Activated T-helper 17 cell treated with anti-CD3 and anti-CD28 coated beads, Interleukin-2, amount 50 U/mL, for 72 hours (primary cell): ENCODE measurements around the gene P2RY8. TPM values are rescaled to one million over a fixed set of nuclear protein-coding genes. Genes with fewer than 3 reads are reported as not detected.

ENCODE experiments used
- ATAC-seq: fragments of 150-1000 bp; cut with Tn5 transposase; replicated peaks from 2 replicates; pipeline ENCODE4 v1.10.0; 2021; ENCODE audit warnings: mild to moderate bottlenecking, moderate library complexity
- H3K27ac Mint-ChIP-seq: one replicate; pipeline ENCODE4 v1.8.0; 2022; ENCODE audit warnings: mixed read lengths
- H3K27me3 Mint-ChIP-seq: one replicate; pipeline ENCODE4 v1.8.0; 2022; ENCODE audit warnings: mixed read lengths
- H3K36me3 Mint-ChIP-seq: one replicate; pipeline ENCODE4 v1.8.0; 2022; ENCODE audit warnings: low read depth, mild to moderate bottlenecking, mixed read lengths
- H3K4me1 Mint-ChIP-seq: one replicate; pipeline ENCODE4 v1.8.0; 2022; ENCODE audit warnings: mixed read lengths
- H3K4me3 Mint-ChIP-seq: one replicate; pipeline ENCODE4 v1.8.0; 2022; ENCODE audit warnings: mild to moderate bottlenecking, mixed read lengths
- H3K9me3 Mint-ChIP-seq: one replicate; pipeline ENCODE4 v1.8.0; 2022; ENCODE audit warnings: mixed read lengths
- total RNA-seq, 2 donors: library from RNA; stranded (reverse); gene quantifications; one replicate each; pipeline ENCODE4 v1.2.3, GENCODE V29; 2022

The P2RY8 gene
- total RNA-seq, 2 donors from 2014 or later: 89.0 to 105 TPM

DNA sequence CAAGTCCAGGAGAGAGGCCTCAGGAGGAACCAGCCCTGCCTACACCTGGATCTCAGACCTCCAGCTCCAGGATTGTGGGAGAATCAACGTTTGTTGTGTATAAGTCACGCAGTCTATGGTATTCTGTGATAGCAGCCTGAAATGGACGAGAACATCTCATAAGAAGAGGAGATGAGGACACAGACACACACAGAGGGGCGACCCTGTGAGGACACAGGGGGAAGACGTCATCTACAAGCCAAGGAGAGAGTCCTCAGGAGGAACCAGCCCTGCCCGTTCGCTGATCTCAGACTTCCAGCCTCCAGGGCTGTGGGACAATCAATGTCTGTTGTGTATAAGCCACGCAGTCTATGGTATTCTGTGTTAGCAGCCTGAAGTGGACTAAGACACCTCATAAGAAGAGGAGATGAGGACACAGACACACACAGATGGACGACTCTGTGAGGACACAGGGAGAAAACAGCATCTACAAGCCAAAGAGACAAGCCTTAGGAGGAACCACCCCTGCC is 20.3 kb downstream of the P2RY8 start:
- Mint-ChIP-seq H3K9me3 (peaks cover 7% of the 10 kb centered on the region), H3K36me3 (peaks cover 90% of the 10 kb centered on the region), H3K4me1 (peaks cover 57% of the 10 kb centered on the region), H3K4me3 (peak overlapping the region; percentile 21), H3K27me3 (no peaks in the 10 kb centered on the region), H3K27ac (peak overlapping the region; percentile 84)
- ATAC-seq: no peak

DNA sequence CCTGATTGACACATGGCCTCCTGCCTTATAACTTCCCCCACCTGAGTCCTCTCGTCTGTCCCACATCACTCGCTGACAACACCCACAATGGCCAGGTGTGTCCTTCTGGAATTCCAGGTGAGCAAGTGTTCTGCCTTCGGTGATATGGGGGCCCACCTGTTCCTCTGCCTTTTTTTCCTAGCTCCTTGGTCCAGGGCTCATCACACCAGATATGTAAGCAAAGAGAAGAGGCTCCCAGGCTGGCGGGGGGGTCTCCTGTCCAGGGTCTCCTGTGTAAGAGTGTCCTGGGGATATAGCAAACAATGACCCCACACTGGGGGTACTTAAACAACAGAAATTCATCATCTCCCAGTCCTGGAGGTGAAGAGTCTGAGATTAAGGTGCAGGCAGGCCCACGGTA is 25.2 kb downstream of the P2RY8 start:
- Mint-ChIP-seq H3K9me3 (no peaks in the 10 kb centered on the region), H3K4me3 (no peak overlapping the region), H3K4me1 (peaks cover 21% of the 10 kb centered on the region), H3K27ac (peak overlapping the region; percentile 16), H3K27me3 (no peaks in the 10 kb centered on the region), H3K36me3 (peaks cover 52% of the 10 kb centered on the region)
- no peak for ATAC-seq

DNA sequence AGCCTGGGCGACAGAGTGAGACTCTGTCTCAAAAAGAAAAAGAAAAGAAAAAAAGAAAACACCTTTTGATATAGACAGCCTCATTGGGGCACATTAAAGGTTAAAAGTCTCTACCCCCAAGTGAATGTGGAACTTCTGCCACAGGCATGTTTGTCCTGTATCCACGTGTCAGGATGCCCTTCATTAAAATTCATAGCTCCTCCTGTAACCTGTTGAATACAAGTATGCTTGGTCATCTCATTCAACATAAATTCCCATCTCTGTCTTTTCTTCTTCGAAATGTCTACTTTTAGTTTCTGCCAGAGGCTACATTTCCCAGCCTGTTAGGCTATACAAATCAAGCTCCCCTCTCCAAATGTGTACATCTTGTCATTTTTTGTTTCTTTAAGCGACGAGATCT is 25.8 kb downstream of the P2RY8 start:
- no peak for ATAC-seq
- H3K9me3 Mint-ChIP-seq: no peaks in the 10 kb centered on the region
- no peak overlapping the region for H3K4me3 Mint-ChIP-seq
- H3K36me3 Mint-ChIP-seq: peaks cover 51% of the 10 kb centered on the region
- H3K4me1 Mint-ChIP-seq: peaks cover 14% of the 10 kb centered on the region
- H3K27ac Mint-ChIP-seq: peak overlapping the region; percentile 16
- H3K27me3 Mint-ChIP-seq: no peaks in the 10 kb centered on the region

DNA sequence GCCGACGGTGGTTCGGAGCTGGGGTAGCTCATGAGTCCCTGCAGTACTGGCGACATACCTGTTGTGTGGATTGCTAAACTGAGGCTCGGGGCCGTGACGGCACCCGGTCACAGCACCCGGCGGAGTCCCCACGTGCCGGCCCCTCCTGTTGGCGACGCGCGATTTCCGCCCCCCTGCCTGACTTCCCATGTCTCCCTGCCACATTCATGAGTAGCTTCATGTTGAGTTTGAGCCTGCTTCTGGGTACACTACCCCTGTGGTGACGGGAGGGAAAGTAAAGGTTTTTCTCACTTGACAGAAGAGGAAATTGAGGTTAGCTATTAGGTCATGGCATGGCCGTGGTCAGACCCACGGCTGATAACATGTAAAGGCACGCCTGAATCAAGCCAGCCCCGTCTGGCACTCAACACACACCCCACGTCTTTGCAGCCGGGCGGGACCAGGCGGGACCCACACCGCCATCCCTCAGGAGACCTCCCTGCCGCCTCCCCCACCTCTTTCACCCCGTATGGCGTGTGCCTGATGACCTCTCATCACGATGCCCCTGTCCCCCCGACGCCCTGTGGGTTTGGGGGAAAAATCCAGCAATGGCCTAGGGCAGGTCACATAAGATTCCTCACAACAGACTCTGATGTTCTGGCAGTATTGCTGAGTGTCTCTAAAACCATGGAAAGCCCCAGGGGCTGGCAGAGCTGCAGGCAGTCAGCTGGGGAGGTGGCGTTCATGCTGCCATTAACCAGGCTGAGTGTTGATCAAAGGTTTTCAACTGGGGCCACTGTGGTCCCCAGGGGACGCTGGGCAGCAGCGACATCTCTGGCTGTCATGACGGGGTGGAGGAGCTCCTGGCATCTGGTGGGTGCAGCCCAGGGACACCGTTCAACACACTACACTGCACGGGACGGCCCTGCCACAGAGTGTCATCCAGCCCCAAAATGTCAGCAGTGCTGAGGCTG is 29.2 kb downstream of the P2RY8 start:
- ATAC-seq: peak; percentile 69
- peaks cover 14% of the 10 kb centered on the region for H3K4me1 Mint-ChIP-seq
- no peaks in the 10 kb centered on the region for H3K27me3 Mint-ChIP-seq
- H3K9me3 Mint-ChIP-seq: no peaks in the 10 kb centered on the region
- H3K27ac Mint-ChIP-seq: no peak overlapping the region
- H3K36me3 Mint-ChIP-seq: peaks cover 56% of the 10 kb centered on the region
- no peak overlapping the region for H3K4me3 Mint-ChIP-seq

DNA sequence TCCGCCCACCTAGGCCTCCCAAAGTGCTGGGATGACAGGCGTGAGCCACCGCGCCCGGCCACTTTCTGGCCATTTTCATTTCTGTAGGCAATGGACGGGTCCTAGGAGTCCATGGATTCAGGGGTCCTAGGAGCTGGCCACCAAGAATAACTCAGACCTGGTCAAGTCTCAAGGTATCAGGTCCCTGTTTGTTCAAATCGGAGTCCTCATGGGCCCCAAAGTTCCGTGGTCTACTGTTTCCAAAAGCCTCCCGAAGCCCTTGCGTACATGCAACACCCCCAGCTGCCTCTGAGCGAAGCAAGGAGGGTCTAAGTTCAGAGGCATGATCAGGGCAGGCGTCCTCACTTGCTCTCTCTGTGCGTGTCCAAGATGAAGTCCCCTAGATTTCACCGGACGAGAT is 30.1 kb downstream of the P2RY8 start:
- Mint-ChIP-seq H3K4me1 (peaks cover 19% of the 10 kb centered on the region), H3K9me3 (no peaks in the 10 kb centered on the region), H3K27me3 (no peaks in the 10 kb centered on the region), H3K4me3 (no peak overlapping the region), H3K36me3 (peaks cover 56% of the 10 kb centered on the region), H3K27ac (no peak overlapping the region)
- ATAC-seq: no peak

DNA sequence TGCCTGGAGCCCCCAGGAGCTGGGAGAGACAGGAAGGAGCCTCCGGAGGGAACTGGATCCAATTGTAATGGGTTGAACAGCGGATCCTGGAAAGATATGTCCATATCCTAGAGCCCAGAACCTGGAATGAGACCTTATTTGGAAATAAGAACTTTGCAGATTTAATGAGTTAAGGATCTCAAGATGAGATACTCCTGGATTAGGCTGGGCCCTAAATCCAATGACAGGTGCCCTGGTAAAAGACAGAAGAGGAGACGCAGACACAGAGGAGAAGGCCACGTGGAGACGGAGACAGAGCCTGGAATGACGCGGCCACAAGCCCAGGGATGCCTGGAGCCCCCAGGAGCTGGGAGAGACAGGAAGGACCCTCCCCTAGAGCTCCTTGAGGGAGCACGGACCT is 34.1 kb downstream of the P2RY8 start:
- peak overlapping the region; percentile 61 for H3K4me3 Mint-ChIP-seq
- peaks cover 67% of the 10 kb centered on the region for H3K36me3 Mint-ChIP-seq
- H3K27ac Mint-ChIP-seq: peak overlapping the region; percentile 76
- no peaks in the 10 kb centered on the region for H3K27me3 Mint-ChIP-seq
- peaks cover 19% of the 10 kb centered on the region for H3K4me1 Mint-ChIP-seq
- H3K9me3 Mint-ChIP-seq: no peaks in the 10 kb centered on the region
- no peak for ATAC-seq

DNA sequence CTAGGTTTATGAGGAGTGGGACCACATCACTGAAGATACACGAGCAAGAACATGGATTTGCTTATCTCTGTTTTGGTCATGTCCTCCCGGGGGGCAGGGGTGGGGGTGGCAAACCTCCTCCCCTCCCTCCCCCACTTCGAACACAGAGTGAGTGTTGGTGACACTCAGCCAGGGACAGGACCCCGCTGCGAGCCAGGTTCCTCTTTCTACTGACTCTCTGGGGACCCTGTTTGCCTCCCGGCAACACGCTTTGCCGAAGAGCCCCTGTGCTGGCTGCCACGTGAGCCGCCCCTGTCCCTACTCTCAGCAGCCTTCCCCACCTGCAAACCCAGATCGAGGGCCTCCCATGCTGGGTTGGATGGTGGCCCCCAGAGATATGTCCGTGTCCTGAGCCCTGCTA is 34.7 kb downstream of the P2RY8 start:
- H3K27ac Mint-ChIP-seq: peak overlapping the region; percentile 76
- peaks cover 19% of the 10 kb centered on the region for H3K4me1 Mint-ChIP-seq
- peaks cover 73% of the 10 kb centered on the region for H3K36me3 Mint-ChIP-seq
- H3K9me3 Mint-ChIP-seq: no peaks in the 10 kb centered on the region
- ATAC-seq: no peak
- no peaks in the 10 kb centered on the region for H3K27me3 Mint-ChIP-seq
- peak overlapping the region; percentile 61 for H3K4me3 Mint-ChIP-seq

DNA sequence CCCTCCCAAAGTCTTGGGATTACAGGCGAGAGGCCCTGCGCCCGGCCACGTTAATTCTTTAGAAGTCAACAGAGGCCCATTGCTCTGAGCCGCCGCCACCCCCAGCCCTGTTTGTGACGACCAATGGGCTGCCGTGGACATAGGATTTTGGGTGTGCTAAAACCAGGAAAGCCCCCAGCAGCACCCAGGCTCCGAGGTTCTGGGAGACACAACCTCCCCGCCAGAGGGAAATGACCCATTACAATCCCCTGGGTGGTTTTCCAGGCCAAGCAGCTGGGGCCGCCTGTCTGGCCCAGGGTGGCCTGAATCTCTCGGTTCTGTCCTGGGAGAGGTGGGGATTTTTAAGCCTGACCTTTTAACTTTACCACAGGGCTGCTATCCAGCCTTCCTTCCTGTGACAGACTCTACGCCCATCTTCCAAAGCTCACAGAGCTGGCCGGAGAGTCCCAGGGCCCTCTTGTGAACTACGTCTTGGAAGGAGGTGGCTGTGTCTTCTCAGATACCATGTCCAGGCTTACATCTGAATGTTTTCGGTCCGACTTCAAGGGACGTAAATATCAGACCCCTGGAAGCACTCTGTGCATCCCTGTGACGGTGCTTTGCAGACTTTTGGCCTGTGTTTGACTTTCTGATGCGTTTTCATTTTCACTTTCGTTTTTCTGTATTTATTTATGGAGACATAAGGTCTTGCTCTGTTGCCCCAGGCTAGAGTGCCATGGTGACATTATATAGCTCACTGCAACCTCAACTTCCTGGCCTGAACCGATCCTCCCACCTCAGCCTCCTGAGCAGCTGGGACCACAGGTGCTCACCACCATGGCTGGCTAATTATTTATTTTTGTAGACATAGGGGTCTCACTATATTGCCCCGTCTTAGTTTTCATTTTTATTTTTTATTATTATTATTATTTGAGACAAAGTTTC is 36.0 kb downstream of the P2RY8 start:
- Mint-ChIP-seq H3K4me1 (peaks cover 19% of the 10 kb centered on the region), H3K36me3 (peaks cover 77% of the 10 kb centered on the region), H3K9me3 (no peaks in the 10 kb centered on the region), H3K4me3 (peak overlapping the region; percentile 61), H3K27me3 (no peaks in the 10 kb centered on the region), H3K27ac (peak overlapping the region; percentile 81)
- peak; percentile 73 for ATAC-seq

DNA sequence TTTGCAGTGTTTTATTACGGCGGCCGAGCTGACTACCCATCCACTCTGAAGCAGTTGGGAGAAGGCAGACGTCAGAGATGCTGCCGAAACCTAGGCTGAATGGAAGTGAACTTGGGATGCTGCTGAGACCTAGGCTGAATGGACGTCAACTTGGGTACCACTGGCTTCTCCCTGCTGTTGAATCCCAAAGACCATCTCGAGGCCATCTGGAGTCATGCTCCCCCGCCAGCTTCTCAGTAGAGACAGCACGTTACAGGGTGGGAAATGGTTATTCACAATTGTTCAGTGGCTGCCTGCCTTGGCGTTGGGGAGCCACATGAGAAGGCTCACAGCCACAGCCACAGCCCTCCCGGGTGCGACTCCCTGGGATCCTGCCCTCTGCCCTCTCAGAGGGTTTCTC is 40.9 kb downstream of the P2RY8 start:
- ATAC-seq: no peak
- peaks cover 73% of the 10 kb centered on the region for H3K36me3 Mint-ChIP-seq
- H3K27me3 Mint-ChIP-seq: no peaks in the 10 kb centered on the region
- H3K4me3 Mint-ChIP-seq: no peak overlapping the region
- peaks cover 12% of the 10 kb centered on the region for H3K4me1 Mint-ChIP-seq
- peaks cover 5% of the 10 kb centered on the region for H3K9me3 Mint-ChIP-seq
- H3K27ac Mint-ChIP-seq: peak overlapping the region; percentile 81

DNA sequence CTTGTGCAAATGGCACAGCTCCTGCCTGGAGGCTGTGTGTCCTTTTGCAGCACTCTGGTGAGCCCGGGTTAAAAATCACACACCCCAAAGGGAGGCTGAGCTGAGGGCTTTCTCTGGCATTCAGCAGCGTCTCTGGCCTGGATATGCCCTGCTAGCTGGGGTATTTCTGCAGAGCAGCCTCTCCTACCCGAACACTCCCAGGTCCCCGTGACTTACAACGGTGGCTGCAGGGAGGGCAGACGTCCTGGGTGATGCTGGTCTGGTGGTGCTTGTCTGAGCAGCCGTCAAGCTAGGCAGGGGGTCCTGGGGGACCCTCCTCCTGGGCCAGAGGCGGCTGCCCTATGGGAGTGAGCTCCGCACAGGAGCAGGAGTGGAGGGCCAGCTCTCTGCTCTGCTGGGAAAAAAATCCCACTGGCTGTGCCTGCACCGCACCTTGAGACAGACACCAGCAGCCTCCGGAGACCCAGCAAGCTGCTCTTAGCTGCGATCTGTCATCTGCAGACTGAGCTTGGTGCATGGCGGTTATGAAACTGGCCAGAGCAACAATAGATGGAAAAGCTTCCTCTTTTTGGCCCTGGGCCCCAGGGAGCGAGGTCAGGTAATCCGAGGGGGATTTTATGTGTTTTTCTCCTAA is 43.0 kb downstream of the P2RY8 start:
- Mint-ChIP-seq H3K27ac (no peak overlapping the region), H3K36me3 (peaks cover 73% of the 10 kb centered on the region), H3K4me3 (no peak overlapping the region), H3K4me1 (peaks cover 10% of the 10 kb centered on the region), H3K9me3 (peaks cover 5% of the 10 kb centered on the region), H3K27me3 (no peaks in the 10 kb centered on the region)
- peak; percentile 17 for ATAC-seq

DNA sequence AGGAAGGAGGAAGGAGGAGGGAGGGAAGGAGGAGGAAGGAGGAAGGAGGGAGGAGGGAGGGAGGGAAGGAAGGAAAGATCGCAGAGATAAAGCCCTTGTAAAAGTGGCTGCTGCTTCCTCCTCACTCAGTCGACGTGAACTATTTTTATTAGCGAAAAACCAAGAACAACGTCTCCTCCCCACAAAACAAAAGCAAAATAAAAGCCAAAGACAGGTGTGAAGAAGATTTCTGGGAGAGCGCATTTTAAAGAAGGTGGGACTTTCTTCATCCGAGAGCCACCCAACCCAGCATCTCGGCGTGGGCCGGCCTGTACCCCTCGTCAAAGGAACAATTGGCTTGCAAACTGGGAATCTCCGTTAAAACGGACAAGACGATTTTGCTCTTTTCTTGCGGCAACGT is 43.6 kb downstream of the P2RY8 start:
- H3K4me3 Mint-ChIP-seq: no peak overlapping the region
- ATAC-seq: no peak
- peaks cover 10% of the 10 kb centered on the region for H3K4me1 Mint-ChIP-seq
- H3K36me3 Mint-ChIP-seq: peaks cover 73% of the 10 kb centered on the region
- no peaks in the 10 kb centered on the region for H3K27me3 Mint-ChIP-seq
- H3K27ac Mint-ChIP-seq: peak overlapping the region; percentile 67
- peaks cover 5% of the 10 kb centered on the region for H3K9me3 Mint-ChIP-seq

DNA sequence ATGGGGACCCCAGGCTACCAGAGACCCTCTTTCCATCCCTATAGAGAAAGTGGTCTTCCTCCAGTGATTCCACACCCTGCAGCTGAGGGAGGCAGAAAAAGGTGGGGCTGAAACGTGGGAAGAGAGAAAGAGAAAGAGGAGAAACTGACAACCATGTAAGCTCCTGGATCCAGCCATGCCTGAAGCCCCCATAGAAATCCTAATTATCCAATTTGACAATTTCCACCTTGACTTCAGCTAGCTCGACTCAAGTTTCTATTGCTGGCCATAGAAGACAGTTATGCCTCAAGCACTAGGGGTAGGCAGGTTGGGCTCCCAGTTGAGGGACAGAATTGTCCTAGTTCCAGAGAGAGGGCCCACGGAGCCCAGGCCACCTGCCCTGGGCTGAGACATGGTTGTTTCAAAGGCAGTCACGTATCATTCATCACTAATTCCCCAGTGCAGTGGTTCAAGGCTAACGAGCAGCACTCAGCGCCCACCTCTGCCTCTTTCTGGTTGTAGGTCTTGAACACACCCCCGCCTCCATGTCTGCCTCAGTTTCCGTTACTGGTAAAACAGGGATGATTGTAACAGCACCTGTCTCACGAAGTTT is 44.5 kb downstream of the P2RY8 start:
- Mint-ChIP-seq H3K27ac (peak overlapping the region; percentile 67), H3K4me1 (peaks cover 10% of the 10 kb centered on the region), H3K36me3 (peaks cover 76% of the 10 kb centered on the region), H3K4me3 (no peak overlapping the region), H3K27me3 (no peaks in the 10 kb centered on the region), H3K9me3 (peaks cover 5% of the 10 kb centered on the region)
- ATAC-seq: no peak

DNA sequence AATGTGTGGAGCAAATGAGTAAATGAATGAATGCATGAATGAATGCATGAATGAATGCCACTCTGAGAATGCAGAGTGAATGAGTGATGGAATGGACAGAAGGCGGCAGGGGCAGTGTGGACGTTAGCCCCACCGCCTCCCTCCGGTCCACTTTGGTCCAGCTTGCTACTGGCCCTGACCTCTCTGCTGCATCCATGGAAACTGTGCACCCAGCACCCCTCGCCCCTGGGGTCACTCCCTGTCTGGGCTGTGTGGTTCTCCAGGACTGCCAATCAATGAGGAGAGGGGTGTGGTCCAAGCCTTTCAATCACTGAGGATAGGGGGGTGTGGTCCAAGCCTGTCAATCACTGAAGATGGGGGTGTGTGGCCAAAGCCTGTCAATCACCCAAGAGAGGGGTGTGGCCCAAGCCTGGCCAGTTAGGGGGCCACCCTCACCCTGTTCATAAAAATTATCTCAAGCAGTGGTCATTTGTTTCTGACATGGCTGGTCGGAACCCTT is 45.1 kb downstream of the P2RY8 start:
- peaks cover 76% of the 10 kb centered on the region for H3K36me3 Mint-ChIP-seq
- H3K4me3 Mint-ChIP-seq: no peak overlapping the region
- peaks cover 10% of the 10 kb centered on the region for H3K4me1 Mint-ChIP-seq
- H3K9me3 Mint-ChIP-seq: peaks cover 5% of the 10 kb centered on the region
- H3K27me3 Mint-ChIP-seq: no peaks in the 10 kb centered on the region
- H3K27ac Mint-ChIP-seq: peak overlapping the region; percentile 67
- ATAC-seq: peak; percentile 90
